ENCODE measurements around the gene CHST1.

CHST1 gene

GRCh38 chr11:45665206-45665932 lies at the start of gene CHST1:
Gene CHST1, minus strand, starts transcription at chr11:45665622. Its CDS starts 14,699 bp downstream, at chr11:45650923.
- ATAC-seq (replicated peaks; ENCODE audit: extremely low read depth, poor library complexity, severe bottlenecking), result peak; percentile 45
- H3K4me1 Mint-ChIP-seq, result peaks cover 6% of the 10 kb centered on the region
- H3K36me3 Mint-ChIP-seq (ENCODE audit: insufficient read depth), result peaks cover 1% of the 10 kb centered on the region
- H3K27ac Mint-ChIP-seq (ENCODE audit: low read depth), result no peak within 1 kb of the TSS
- no peaks in the 10 kb centered on the region for H3K9me3 Mint-ChIP-seq
- H3K4me3 Mint-ChIP-seq, result peak within 1 kb of the TSS; percentile 80
- no peak for DNase-seq (ENCODE audit: low spot score in 2 of 2)
- peaks cover 86% of the 10 kb centered on the region for H3K27me3 Mint-ChIP-seq

- Mint-ChIP-seq H3K9me3 (no peaks in the 10 kb centered on the region), H3K4me1 (no peaks in the 10 kb centered on the region), H3K36me3 (ENCODE audit: insufficient read depth) (peaks cover 2% of the 10 kb centered on the region), H3K27me3 (peaks cover 38% of the 10 kb centered on the region), H3K27ac (ENCODE audit: low read depth) (no peak overlapping the region), H3K4me3 (no peak overlapping the region)
- DNase-seq (ENCODE audit: low spot score in 2 of 2) (no peak), ATAC-seq (replicated peaks; ENCODE audit: extremely low read depth, poor library complexity, severe bottlenecking) (no peak)
Observed at GRCh38 chr11:45713573-45713972, 48.2 kb upstream of the CHST1 start.

GRCh38 chr11:45710561-45710960 lies 45.1 kb upstream of the CHST1 start:
- no peaks in the 10 kb centered on the region for H3K9me3 Mint-ChIP-seq
- ATAC-seq (replicated peaks; ENCODE audit: extremely low read depth, poor library complexity, severe bottlenecking), result no peak
- no peak overlapping the region for H3K4me3 Mint-ChIP-seq
- H3K36me3 Mint-ChIP-seq (ENCODE audit: insufficient read depth), result peaks cover 4% of the 10 kb centered on the region
- H3K27me3 Mint-ChIP-seq, result peaks cover 67% of the 10 kb centered on the region
- H3K27ac Mint-ChIP-seq (ENCODE audit: low read depth), result no peak overlapping the region
- H3K4me1 Mint-ChIP-seq, result no peaks in the 10 kb centered on the region
- DNase-seq (ENCODE audit: low spot score in 2 of 2), result no peak

GRCh38 chr11:45708887-45709663 lies 43.7 kb upstream of the CHST1 start:
- Mint-ChIP-seq H3K4me1 (no peaks in the 10 kb centered on the region), H3K9me3 (no peaks in the 10 kb centered on the region), H3K36me3 (ENCODE audit: insufficient read depth) (peaks cover 4% of the 10 kb centered on the region), H3K27me3 (peaks cover 67% of the 10 kb centered on the region), H3K4me3 (no peak overlapping the region), H3K27ac (ENCODE audit: low read depth) (no peak overlapping the region)
- DNase-seq (ENCODE audit: low spot score in 2 of 2), result no peak
- no peak for ATAC-seq (replicated peaks; ENCODE audit: extremely low read depth, poor library complexity, severe bottlenecking)

GRCh38 chr11:45704635-45705034 lies 39.2 kb upstream of the CHST1 start:
- Mint-ChIP-seq H3K36me3 (ENCODE audit: insufficient read depth) (peaks cover 2% of the 10 kb centered on the region), H3K27me3 (peaks cover 72% of the 10 kb centered on the region), H3K4me3 (no peak overlapping the region), H3K27ac (ENCODE audit: low read depth) (no peak overlapping the region), H3K9me3 (no peaks in the 10 kb centered on the region), H3K4me1 (no peaks in the 10 kb centered on the region)
- no peak for ATAC-seq (replicated peaks; ENCODE audit: extremely low read depth, poor library complexity, severe bottlenecking)
- no peak for DNase-seq (ENCODE audit: low spot score in 2 of 2)

- Mint-ChIP-seq H3K36me3 (ENCODE audit: insufficient read depth) (peaks cover 2% of the 10 kb centered on the region), H3K9me3 (no peaks in the 10 kb centered on the region), H3K4me3 (no peak overlapping the region), H3K27ac (ENCODE audit: low read depth) (no peak overlapping the region), H3K4me1 (no peaks in the 10 kb centered on the region), H3K27me3 (peaks cover 72% of the 10 kb centered on the region)
- DNase-seq (ENCODE audit: low spot score in 2 of 2), result no peak
- ATAC-seq (replicated peaks; ENCODE audit: extremely low read depth, poor library complexity, severe bottlenecking), result no peak
Observed at GRCh38 chr11:45704133-45704532, 38.7 kb upstream of the CHST1 start.

- ATAC-seq (replicated peaks; ENCODE audit: extremely low read depth, poor library complexity, severe bottlenecking) (no peak), DNase-seq (ENCODE audit: low spot score in 2 of 2) (no peak)
- Mint-ChIP-seq H3K9me3 (no peaks in the 10 kb centered on the region), H3K27me3 (peaks cover 68% of the 10 kb centered on the region), H3K4me1 (no peaks in the 10 kb centered on the region), H3K4me3 (no peak overlapping the region), H3K36me3 (ENCODE audit: insufficient read depth) (peaks cover 2% of the 10 kb centered on the region), H3K27ac (ENCODE audit: low read depth) (no peak overlapping the region)
Observed at GRCh38 chr11:45702511-45702910, 37.1 kb upstream of the CHST1 start.

- H3K27ac Mint-ChIP-seq (ENCODE audit: low read depth), result no peak overlapping the region
- no peak overlapping the region for H3K4me3 Mint-ChIP-seq
- no peak for DNase-seq (ENCODE audit: low spot score in 2 of 2)
- no peaks in the 10 kb centered on the region for H3K36me3 Mint-ChIP-seq (ENCODE audit: insufficient read depth)
- H3K27me3 Mint-ChIP-seq, result peaks cover 65% of the 10 kb centered on the region
- no peaks in the 10 kb centered on the region for H3K9me3 Mint-ChIP-seq
- no peak for ATAC-seq (replicated peaks; ENCODE audit: extremely low read depth, poor library complexity, severe bottlenecking)
- no peaks in the 10 kb centered on the region for H3K4me1 Mint-ChIP-seq
Observed at GRCh38 chr11:45698777-45699497, 33.5 kb upstream of the CHST1 start.

- H3K27me3 Mint-ChIP-seq, result peaks cover 18% of the 10 kb centered on the region
- DNase-seq (ENCODE audit: low spot score in 2 of 2), result no peak
- no peak overlapping the region for H3K27ac Mint-ChIP-seq (ENCODE audit: low read depth)
- no peaks in the 10 kb centered on the region for H3K9me3 Mint-ChIP-seq
- H3K4me1 Mint-ChIP-seq, result no peaks in the 10 kb centered on the region
- H3K4me3 Mint-ChIP-seq, result no peak overlapping the region
- ATAC-seq (replicated peaks; ENCODE audit: extremely low read depth, poor library complexity, severe bottlenecking), result no peak
- no peaks in the 10 kb centered on the region for H3K36me3 Mint-ChIP-seq (ENCODE audit: insufficient read depth)
Observed at GRCh38 chr11:45692808-45693453, 27.5 kb upstream of the CHST1 start.

- H3K4me1 Mint-ChIP-seq, result no peaks in the 10 kb centered on the region
- H3K27me3 Mint-ChIP-seq, result peaks cover 33% of the 10 kb centered on the region
- ATAC-seq (replicated peaks; ENCODE audit: extremely low read depth, poor library complexity, severe bottlenecking), result no peak
- no peaks in the 10 kb centered on the region for H3K36me3 Mint-ChIP-seq (ENCODE audit: insufficient read depth)
- H3K27ac Mint-ChIP-seq (ENCODE audit: low read depth), result no peak overlapping the region
- H3K9me3 Mint-ChIP-seq, result no peaks in the 10 kb centered on the region
- DNase-seq (ENCODE audit: low spot score in 2 of 2), result no peak
- no peak overlapping the region for H3K4me3 Mint-ChIP-seq
Observed at GRCh38 chr11:45688472-45689033, 23.1 kb upstream of the CHST1 start.

GRCh38 chr11:45687836-45688235 lies 22.4 kb upstream of the CHST1 start:
- ATAC-seq (replicated peaks; ENCODE audit: extremely low read depth, poor library complexity, severe bottlenecking), result no peak
- no peaks in the 10 kb centered on the region for H3K4me1 Mint-ChIP-seq
- no peaks in the 10 kb centered on the region for H3K9me3 Mint-ChIP-seq

GRCh38 chr11:45685964-45686537 lies 20.6 kb upstream of the CHST1 start:
- ATAC-seq (replicated peaks; ENCODE audit: extremely low read depth, poor library complexity, severe bottlenecking) (no peak), DNase-seq (ENCODE audit: low spot score in 2 of 2) (no peak)
- Mint-ChIP-seq H3K27me3 (peaks cover 33% of the 10 kb centered on the region), H3K4me1 (no peaks in the 10 kb centered on the region), H3K4me3 (no peak overlapping the region), H3K36me3 (ENCODE audit: insufficient read depth) (no peaks in the 10 kb centered on the region), H3K27ac (ENCODE audit: low read depth) (no peak overlapping the region), H3K9me3 (no peaks in the 10 kb centered on the region)

More at GRCh38 chr11:45687836-45688235, 22.4 kb upstream of the CHST1 start:
- no peaks in the 10 kb centered on the region for H3K36me3 Mint-ChIP-seq (ENCODE audit: insufficient read depth)
- H3K27me3 Mint-ChIP-seq, result peaks cover 33% of the 10 kb centered on the region
- no peak for DNase-seq (ENCODE audit: low spot score in 2 of 2)
- H3K27ac Mint-ChIP-seq (ENCODE audit: low read depth), result no peak overlapping the region
- no peak overlapping the region for H3K4me3 Mint-ChIP-seq
